GM12878 (cell line): Measurements from ENCODE around the gene ZFYVE19. TPM values are rescaled to one million over a fixed set of nuclear protein-coding genes. Genes with fewer than 3 reads are reported as not detected.

Experiments used
- ATAC-seq: fragments of 200-7000 bp; cut with Tn5 transposase; 3 replicates; pipeline ENCODE4 v1.9.1; 2020; ENCODE audit warnings: mild to moderate bottlenecking, moderate library complexity
- BruUV-seq: library from RNA; stranded (reverse); fragments of 400-500 nt; replicated peaks from 2 replicates; lab custom pipeline; 2021; lab: Mats Ljungman, UMichigan
- CTCF ChIA-PET: fragments of 300-600 bp; sonication (Branson Sonifier 250); formaldehyde crosslinking; extraction: SDS; loops from one replicate; lab custom pipeline; 2021; ENCODE audit warnings: inconsistent platforms; lab: Yijun Ruan, JAX
- POLR2A ChIA-PET: fragments of 350-600 bp; formaldehyde crosslinking; extraction: SDS; loops from one replicate; lab custom pipeline; 2021; ENCODE audit warnings: inconsistent platforms; lab: Charles Lee
- RAD21 ChIA-PET: fragments of 300-600 bp; sonication (Branson Sonifier 250); formaldehyde crosslinking; loops from one replicate; lab custom pipeline; 2023; ENCODE audit warnings: antibody characterized with exemption; ENCODE audit not compliant: unreplicated experiment; lab: Charles Lee
- SMC1A ChIA-PET: fragments of 300-600 bp; sonication (Branson Sonifier 250); formaldehyde crosslinking; loops from one replicate; lab custom pipeline; 2023; ENCODE audit not compliant: unreplicated experiment, uncharacterized antibody; lab: Charles Lee
- DNase-seq: peaks from one replicate; pipeline ENCODE4 v3.0.0-alpha.2; 2011; ENCODE audit warnings: low read depth, low spot score
- FAIRE-seq: peaks from 3 replicates; lab custom pipeline; 2011; peaks lifted over from hg19 to GRCh38; lab: Jason Lieb, UNC
- H2AFZ ChIP-seq: 2 replicates; pipeline ENCODE4 v1.6.0; 2011; ENCODE audit warnings: low read depth, low read length, control low read depth; ENCODE audit not compliant: control insufficient read depth
- H3K27ac ChIP-seq: 2 replicates; pipeline ENCODE4 v1.5.1; 2011; ENCODE audit warnings: control low read depth; ENCODE audit not compliant: control insufficient read depth, insufficient read depth
- H3K27me3 ChIP-seq, 2 experiments: replicated peaks in 1 of 2; 2 replicates each; pipeline versions ENCODE4 v1.6.0 to v1.6.1; 2011; ENCODE audit warnings: low read length in 1 of 2; ENCODE audit not compliant: control insufficient read depth in 2 of 2, insufficient read depth in 2 of 2
- H3K36me3 ChIP-seq, 2 experiments: 2 replicates each; pipeline ENCODE4 v1.5.1; 2011; ENCODE audit warnings: low read length in 1 of 2; ENCODE audit not compliant: control insufficient read depth in 2 of 2, insufficient read depth in 2 of 2
- H3K4me1 ChIP-seq: 2 replicates; pipeline ENCODE4 v1.6.1; 2011; ENCODE audit warnings: mild to moderate bottlenecking, low read length, moderate library complexity, mixed read lengths; ENCODE audit not compliant: control insufficient read depth, insufficient read depth
- H3K4me2 ChIP-seq: 2 replicates; pipeline ENCODE4 v1.6.0; 2011; ENCODE audit warnings: control low read depth; ENCODE audit not compliant: control insufficient read depth, insufficient read depth
- H3K4me3 ChIP-seq: fragments of 200-600 bp; sonication (generic); 2 replicates; pipeline ENCODE4 v1.5.1; 2016
- H3K79me2 ChIP-seq: 2 replicates; pipeline ENCODE4 v1.6.0; 2011; ENCODE audit warnings: low read length; ENCODE audit not compliant: control insufficient read depth, insufficient read depth
- H3K9ac ChIP-seq: 2 replicates; pipeline ENCODE4 v1.8.0; 2011; ENCODE audit warnings: low read length, control low read depth, mixed read lengths; ENCODE audit not compliant: control insufficient read depth, insufficient read depth
- H3K9me3 ChIP-seq: replicated peaks from 3 replicates; pipeline ENCODE4 v1.5.1; 2011; ENCODE audit warnings: mild to moderate bottlenecking, low read length; ENCODE audit not compliant: control insufficient read depth, insufficient read depth
- H4K20me1 ChIP-seq: 2 replicates; pipeline ENCODE4 v1.6.0; 2011; ENCODE audit not compliant: control insufficient read depth, insufficient read depth
- BCL11A ChIP-seq: IDR thresholded peaks from 2 replicates; pipeline ENCODE4 v1.6.1; 2011; ENCODE audit warnings: low read depth, low read length
- BMI1 ChIP-seq: fragments of 450-650 bp; IDR thresholded peaks from 2 replicates; pipeline ENCODE4 v1.6.1; 2016; ENCODE audit warnings: mild to moderate bottlenecking, moderate library complexity, borderline replicate concordance
- DPF2 ChIP-seq: fragments of 450-650 bp; IDR thresholded peaks from 2 replicates; pipeline ENCODE4 v1.6.1; 2017; ENCODE audit warnings: mild to moderate bottlenecking
- EGR1 ChIP-seq, 2 experiments: IDR thresholded peaks; 1 replicate in 1 of 2; 2 replicates in 1 of 2; pipeline ENCODE4 v1.6.1; 2011 to 2012; ENCODE audit warnings: low read depth in 2 of 2, low read length in 2 of 2, borderline replicate concordance in 1 of 2, mild to moderate bottlenecking in 1 of 2, moderate library complexity in 1 of 2
- EZH2 ChIP-seq: IDR thresholded peaks from 2 replicates; pipeline ENCODE4 v1.6.1; 2012; ENCODE audit warnings: low read depth, mild to moderate bottlenecking, control low read depth, inconsistent platforms, low read length, borderline replicate concordance; ENCODE audit not compliant: control insufficient read depth
- GATAD2B ChIP-seq: fragments of 450-650 bp; conservative IDR thresholded peaks from 2 replicates; pipeline ENCODE4 v1.6.1; 2017; ENCODE audit warnings: low read depth, mild to moderate bottlenecking, moderate library complexity
- JUND ChIP-seq: IDR thresholded peaks from 2 replicates; pipeline ENCODE4 v1.6.1; 2012; ENCODE audit warnings: low read depth, mild to moderate bottlenecking, low read length, improper control_type of control experiment, moderate library complexity
- KLF5 ChIP-seq: fragments of 450-650 bp; IDR thresholded peaks from 2 replicates; pipeline ENCODE4 v1.6.1; 2014; ENCODE audit warnings: mild to moderate bottlenecking; ENCODE audit not compliant: partially characterized antibody
- NFYB ChIP-seq: IDR thresholded peaks from 2 replicates; pipeline ENCODE4 v1.6.1; 2011; ENCODE audit warnings: low read depth, mild to moderate bottlenecking, low read length, improper control_type of control experiment, moderate library complexity; ENCODE audit not compliant: insufficient read depth
- PML ChIP-seq: IDR thresholded peaks from 2 replicates; pipeline ENCODE4 v1.6.1; 2012; ENCODE audit warnings: low read length, inconsistent platforms
- SKIL ChIP-seq: fragments of 450-650 bp; IDR thresholded peaks from 2 replicates; pipeline ENCODE4 v1.6.1; 2017; ENCODE audit warnings: mild to moderate bottlenecking, low read depth, inconsistent platforms; ENCODE audit not compliant: poor library complexity, severe bottlenecking
- SUPT20H ChIP-seq: IDR thresholded peaks from 2 replicates; pipeline ENCODE4 v1.6.1; 2011; ENCODE audit warnings: low read depth, mild to moderate bottlenecking, low read length, moderate library complexity, borderline replicate concordance; ENCODE audit not compliant: control insufficient read depth
- WGBS: methylation state at CpG from one replicate; pipeline ENCODE4 v1.1.6; 2016; ENCODE audit warnings: low lambda C conversion rate; ENCODE audit not compliant: insufficient replicate concordance, insufficient coverage; ENCODE audit errors: missing lambda C conversion rate; 5-methylcytosine and 5-hydroxymethylcytosine counted together
- in situ Hi-C: fragments of 300-500 bp; cut with MboI; formaldehyde crosslinking; loops from 9 replicates; pipeline ENCODE4 v1.14.3; 2018; ENCODE audit warnings: mixed read lengths
- intact Hi-C: fragments of 100-400 bp; cut with micrococcal nuclease; formaldehyde crosslinking; loops from one replicate; pipeline ENCODE4 v1.14.2; 2022; ENCODE audit not compliant: unreplicated experiment
- polyA plus RNA-seq, 11 experiments: library from polyadenylated mRNA; depleted of rRNA in 4 of 11; unstranded in 6 of 11; stranded (reverse) in 5 of 11; fragments of >200 nt; fragmentation: Nextera tagmentation in 4 of 11; fragmentation: Illumina TruSeq in 1 of 11; extraction: Ambion mirVana in 4 of 11; extraction: Trizol in 1 of 11; gene quantifications; 1 replicate in 1 of 11; 2 replicates in 10 of 11; pipeline versions ENCODE4 v1.2.1 to v1.2.3, GENCODE V29; 2011 to 2016; ENCODE audit warnings: inconsistent platforms in 2 of 11, missing spikeins in 2 of 11, low read depth in 1 of 11
- total RNA-seq, 4 experiments: library from RNA; depleted of rRNA in 3 of 4; stranded (reverse); fragments of >200 nt in 3 of 4; fragmentation: Illumina TruSeq in 1 of 4; extraction: Trizol in 1 of 4; gene quantifications; 2 replicates each; pipeline versions ENCODE4 v1.2.1 to v1.2.3, GENCODE V29; 2013 to 2021

Gene ZFYVE19
- total and polyA plus RNA-seq, 10 of the 15 experiments (the other 5 are each of a cell fraction or from before 2014, with no cell fraction given): 1.7 to 36.3 (median 17.0) TPM

GRCh38 chr15:40789119-40789518 is 17.8 kb upstream of the ZFYVE19 start:
- Histone ChIP-seq H3K27me3 (no peaks in the 10 kb centered on the region), H2AFZ (no peak overlapping the region), H3K9ac (no peak overlapping the region), H3K27ac (no peak overlapping the region), H3K4me2 (no peak overlapping the region), H3K4me3 (no peak overlapping the region), H4K20me1 (no peaks in the 10 kb centered on the region), H3K79me2 (peaks cover 5% of the 10 kb centered on the region), H3K4me1 (peaks cover 9% of the 10 kb centered on the region), H3K9me3 (no peaks in the 10 kb centered on the region), H3K36me3 (peaks cover 0 to 7% of the 10 kb centered on the region in 2 experiments; a peak in 2 of 4 replicates)
- SMC1A ChIA-PET: no interaction called here
- CTCF ChIA-PET: interaction anchor here (1.4 kb wide), 1 partner anchor 13 kb away, joined by 3 read pairs; no protein-coding TSS in a partner anchor
- ATAC-seq (no peak), FAIRE-seq (no peak), DNase-seq (no peak)
- RAD21 ChIA-PET: no interaction called here
- POLR2A ChIA-PET: interaction anchor here (0.7 kb wide), 1 partner anchor 22 kb away, joined by 3 read pairs; no protein-coding TSS in a partner anchor
- BruUV-seq: no TSS peak
- in situ Hi-C loops (loop anchor here (5.0 kb wide), 1 partner anchor 272 kb away; no protein-coding TSS in a partner anchor), intact Hi-C loops (no loop called here)
- no peak for TF ChIP-seq DPF2
- TF ChIP-seq JUND: no peak
- no peak for TF ChIP-seq SUPT20H
- no peak for TF ChIP-seq BCL11A
- no peak for TF ChIP-seq PML
- TF ChIP-seq EZH2: no peak
- TF ChIP-seq KLF5: no peak
- TF ChIP-seq NFYB: no peak
- TF ChIP-seq EGR1 (IDR thresholded peaks at IDR 0.05; ENCODE audit: borderline replicate concordance in 1 of 2, low read depth in 2 of 2, low read length in 2 of 2): no peak
- TF ChIP-seq SKIL: no peak
- TF ChIP-seq BMI1: no peak
- TF ChIP-seq GATAD2B: no peak
- 92% methylated on average over 5 of the region's 5 CpGs for WGBS
